ENCODE measurements around the gene ABCC4.
A peak's percentile ranks its signal among the peaks of the same experiment; 100 is the strongest.

The ABCC4 gene

GRCh38 chr13:95264225-95264624 is 37.0 kb downstream of the ABCC4 start:
- no peak for FAIRE-seq
- no peak for DNase-seq (ENCODE audit: extremely low spot score, insufficient read length, low read depth)

GRCh38 chr13:95262837-95263384 is 38.3 kb downstream of the ABCC4 start:
- DNase-seq (ENCODE audit: extremely low spot score, insufficient read length, low read depth) (no peak), FAIRE-seq (no peak)

GRCh38 chr13:95261956-95262355 is 39.3 kb downstream of the ABCC4 start:
- no peak for DNase-seq (ENCODE audit: extremely low spot score, insufficient read length, low read depth)
- FAIRE-seq, result peak; percentile 35

- FAIRE-seq (peak; percentile 93), DNase-seq (ENCODE audit: extremely low spot score, insufficient read length, low read depth) (no peak)
Measured at GRCh38 chr13:95260031-95260525, 41.2 kb downstream of the ABCC4 start.

GRCh38 chr13:95258619-95259194 is 42.5 kb downstream of the ABCC4 start:
- FAIRE-seq, result peak; percentile 89

GRCh38 chr13:95258098-95258497 is 43.2 kb downstream of the ABCC4 start:
- FAIRE-seq (no peak), DNase-seq (ENCODE audit: extremely low spot score, insufficient read length, low read depth) (no peak)

More at GRCh38 chr13:95258619-95259194, 42.5 kb downstream of the ABCC4 start:
- DNase-seq (ENCODE audit: extremely low spot score, insufficient read length, low read depth), result peak; percentile 28

GRCh38 chr13:95256091-95256490 is 45.2 kb downstream of the ABCC4 start:
- no peak for DNase-seq (ENCODE audit: extremely low spot score, insufficient read length, low read depth)
- no peak for FAIRE-seq

- no peak for DNase-seq (ENCODE audit: extremely low spot score, insufficient read length, low read depth)
- no peak for FAIRE-seq
Measured at GRCh38 chr13:95255072-95255732, 46.0 kb downstream of the ABCC4 start.

GRCh38 chr13:95254339-95254738 is 46.9 kb downstream of the ABCC4 start:
- DNase-seq (ENCODE audit: extremely low spot score, insufficient read length, low read depth), result no peak
- FAIRE-seq, result no peak

GRCh38 chr13:95253033-95253432 is 48.2 kb downstream of the ABCC4 start:
- DNase-seq (ENCODE audit: extremely low spot score, insufficient read length, low read depth) (no peak), FAIRE-seq (peak; percentile 12)

- peak; percentile 50 for FAIRE-seq
- DNase-seq (ENCODE audit: extremely low spot score, insufficient read length, low read depth), result no peak
Measured at GRCh38 chr13:95251641-95252040, 49.6 kb downstream of the ABCC4 start.

- FAIRE-seq (peak; percentile 70), DNase-seq (ENCODE audit: extremely low spot score, insufficient read length, low read depth) (no peak)
Measured at GRCh38 chr13:95250961-95251360, 50.3 kb downstream of the ABCC4 start.

- FAIRE-seq, result no peak
Measured at GRCh38 chr13:95248953-95249352, 52.3 kb downstream of the ABCC4 start.

GRCh38 chr13:95247852-95248251 is 53.4 kb downstream of the ABCC4 start:
- FAIRE-seq (no peak), DNase-seq (ENCODE audit: extremely low spot score, insufficient read length, low read depth) (no peak)

More at GRCh38 chr13:95248953-95249352, 52.3 kb downstream of the ABCC4 start:
- no peak for DNase-seq (ENCODE audit: extremely low spot score, insufficient read length, low read depth)

- no peak for FAIRE-seq
- DNase-seq (ENCODE audit: extremely low spot score, insufficient read length, low read depth), result no peak
Measured at GRCh38 chr13:95247171-95247570, 54.1 kb downstream of the ABCC4 start.

GRCh38 chr13:95246292-95247082 is 54.8 kb downstream of the ABCC4 start:
- DNase-seq (ENCODE audit: extremely low spot score, insufficient read length, low read depth), result no peak
- no peak for FAIRE-seq

- no peak for FAIRE-seq
- no peak for DNase-seq (ENCODE audit: extremely low spot score, insufficient read length, low read depth)
Measured at GRCh38 chr13:95245071-95245470, 56.2 kb downstream of the ABCC4 start.

GRCh38 chr13:95243207-95243606 is 58.0 kb downstream of the ABCC4 start:
- no peak for FAIRE-seq
- no peak for DNase-seq (ENCODE audit: extremely low spot score, insufficient read length, low read depth)

GRCh38 chr13:95241321-95241720 is 59.9 kb downstream of the ABCC4 start:
- DNase-seq (ENCODE audit: extremely low spot score, insufficient read length, low read depth), result no peak
- FAIRE-seq, result no peak

GRCh38 chr13:95239283-95239682 is 62.0 kb downstream of the ABCC4 start:
- peak; percentile 29 for FAIRE-seq
- peak; percentile 23 for DNase-seq (ENCODE audit: extremely low spot score, insufficient read length, low read depth)

Measured in GM18507 (cell line).